KOPT-K1 (cell line): ENCODE data around the gene WDR72.

Experiments used
- H3K27ac ChIP-seq: fragments of 200-600 bp; sonication (generic); 2 replicates; pipeline ENCODE4 v1.5.1; 2016; ENCODE audit warnings: antibody characterized with exemption, mild to moderate bottlenecking, low read depth, low read length; ENCODE audit not compliant: poor library complexity, severe bottlenecking
- H3K36me3 ChIP-seq: fragments of 200-600 bp; sonication (generic); 2 replicates; pipeline ENCODE4 v1.5.1; 2017; ENCODE audit warnings: antibody characterized with exemption, mild to moderate bottlenecking, low read length, moderate library complexity; ENCODE audit not compliant: insufficient read depth
- H3K9me3 ChIP-seq: fragments of 200-600 bp; sonication (generic); 2 replicates; pipeline ENCODE4 v1.5.1; 2017; ENCODE audit warnings: antibody characterized with exemption, low read length, mild to moderate bottlenecking; ENCODE audit not compliant: insufficient read depth, poor library complexity, severe bottlenecking

Gene WDR72

DNA sequence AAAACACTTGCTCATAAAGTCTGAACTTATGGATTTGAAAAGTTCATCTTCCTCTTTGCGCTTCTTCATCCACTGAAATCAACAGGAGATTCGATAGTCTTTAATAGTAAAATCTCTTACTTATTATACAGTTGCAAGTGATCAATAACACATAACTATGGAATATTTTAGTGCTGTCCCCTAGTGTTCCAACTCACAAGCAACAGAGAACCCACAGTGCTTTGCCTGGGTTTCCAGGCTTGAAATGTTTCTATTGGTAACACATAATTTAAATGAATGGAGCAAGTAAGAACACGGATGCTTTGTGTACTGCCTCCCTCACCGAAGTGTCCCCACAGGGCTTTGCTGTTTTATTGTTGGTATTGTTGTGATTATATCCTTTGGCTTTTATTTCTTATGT is 93.5 kb downstream of the WDR72 start:
- H3K9me3 ChIP-seq, result no peaks in the 10 kb centered on the region
- H3K36me3 ChIP-seq, result no peaks in the 10 kb centered on the region
- H3K27ac ChIP-seq, result no peak overlapping the region

DNA sequence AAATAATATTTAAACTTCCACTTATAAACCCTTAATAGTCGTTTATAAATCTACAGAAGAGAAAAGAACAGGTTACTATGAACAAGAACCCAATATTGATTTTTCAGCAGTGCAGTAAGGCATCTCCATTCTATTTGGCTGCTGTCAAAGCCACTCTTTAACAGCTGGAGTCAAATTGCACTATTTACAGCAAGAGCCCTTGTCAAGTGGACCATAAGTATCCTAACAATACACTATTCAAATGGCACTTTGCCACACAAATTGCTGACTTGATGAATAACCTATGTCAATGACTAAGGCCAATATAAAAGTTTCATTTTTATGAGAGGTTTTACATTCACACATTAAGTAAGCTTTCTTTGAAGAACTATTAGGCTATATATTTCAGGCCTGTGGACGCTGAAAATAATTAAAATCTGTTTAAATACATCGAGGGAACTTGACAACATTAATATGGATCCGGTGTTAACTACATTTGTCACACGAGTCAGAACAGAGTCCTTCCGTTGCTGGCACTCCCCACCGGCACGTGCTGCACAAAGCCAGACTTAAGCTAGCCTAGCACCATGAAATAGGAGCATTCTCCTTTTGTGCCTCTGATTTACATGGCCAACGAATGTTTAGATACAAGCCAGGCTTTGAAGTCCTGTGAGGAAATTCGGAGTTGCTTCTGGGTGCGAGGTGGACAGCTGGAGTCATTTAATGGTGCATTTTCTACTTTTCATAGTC is 100.5 kb downstream of the WDR72 start:
- Histone ChIP-seq H3K36me3 (no peaks in the 10 kb centered on the region), H3K9me3 (no peaks in the 10 kb centered on the region), H3K27ac (no peak overlapping the region)

DNA sequence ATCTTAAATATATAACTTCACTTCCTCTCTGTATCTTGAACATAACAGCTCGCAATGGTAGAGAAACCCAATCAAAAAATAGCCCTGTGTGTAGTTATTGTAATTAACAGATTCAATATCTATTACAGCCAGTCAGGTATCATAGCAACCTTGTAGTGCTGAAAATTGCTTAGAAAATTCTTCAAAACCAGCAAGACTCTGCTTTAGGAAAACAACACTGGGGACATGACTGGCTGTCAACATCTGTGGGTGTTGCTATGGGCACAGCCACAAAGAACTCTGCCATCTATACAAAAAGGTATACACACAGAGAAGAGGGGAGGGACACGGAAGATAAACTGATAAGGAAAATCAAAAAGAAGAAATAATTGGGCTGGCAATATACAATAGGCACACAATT is 101.2 kb downstream of the WDR72 start:
- Histone ChIP-seq H3K9me3 (no peaks in the 10 kb centered on the region), H3K27ac (no peak overlapping the region), H3K36me3 (no peaks in the 10 kb centered on the region)

DNA sequence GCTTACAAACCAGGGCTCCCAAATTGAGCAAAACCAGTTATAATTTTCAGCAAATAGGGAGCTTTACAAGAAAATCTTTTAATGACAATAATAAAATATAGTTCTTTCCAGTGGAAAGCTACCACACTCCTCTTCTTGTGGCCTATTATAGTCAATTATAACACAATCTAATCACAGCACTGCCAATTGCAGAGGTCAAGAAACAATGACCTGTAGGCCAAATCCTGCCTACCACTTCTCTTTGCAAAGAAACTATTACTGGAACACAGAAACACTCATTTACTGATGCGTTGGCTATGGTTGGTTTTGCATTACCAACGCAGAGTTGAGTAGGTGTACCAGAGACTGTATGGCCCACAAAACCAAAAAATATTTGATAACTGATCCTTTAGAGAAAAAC is 110.5 kb downstream of the WDR72 start:
- no peaks in the 10 kb centered on the region for H3K9me3 ChIP-seq
- H3K36me3 ChIP-seq, result no peaks in the 10 kb centered on the region
- no peak overlapping the region for H3K27ac ChIP-seq

DNA sequence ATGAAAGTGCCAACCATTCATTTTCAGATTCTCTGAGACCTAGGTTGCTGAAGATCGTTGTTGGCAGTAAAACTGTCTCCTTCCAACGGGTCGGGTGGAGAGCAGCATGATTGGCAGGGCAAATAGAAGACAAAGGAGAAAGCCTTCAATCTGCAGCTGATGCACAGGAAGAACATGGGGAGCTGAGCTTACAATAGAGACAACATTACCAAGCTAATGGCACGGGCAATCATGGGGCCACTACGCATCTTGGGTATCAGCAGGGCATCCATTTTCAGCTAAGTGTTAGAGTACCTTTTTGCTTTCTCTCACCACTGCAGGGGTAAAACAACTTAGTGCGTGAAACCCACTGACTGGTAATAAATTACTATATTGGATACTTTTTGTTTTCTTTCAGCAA is 114.8 kb downstream of the WDR72 start:
- Histone ChIP-seq H3K36me3 (no peaks in the 10 kb centered on the region), H3K9me3 (no peaks in the 10 kb centered on the region), H3K27ac (no peak overlapping the region)

DNA sequence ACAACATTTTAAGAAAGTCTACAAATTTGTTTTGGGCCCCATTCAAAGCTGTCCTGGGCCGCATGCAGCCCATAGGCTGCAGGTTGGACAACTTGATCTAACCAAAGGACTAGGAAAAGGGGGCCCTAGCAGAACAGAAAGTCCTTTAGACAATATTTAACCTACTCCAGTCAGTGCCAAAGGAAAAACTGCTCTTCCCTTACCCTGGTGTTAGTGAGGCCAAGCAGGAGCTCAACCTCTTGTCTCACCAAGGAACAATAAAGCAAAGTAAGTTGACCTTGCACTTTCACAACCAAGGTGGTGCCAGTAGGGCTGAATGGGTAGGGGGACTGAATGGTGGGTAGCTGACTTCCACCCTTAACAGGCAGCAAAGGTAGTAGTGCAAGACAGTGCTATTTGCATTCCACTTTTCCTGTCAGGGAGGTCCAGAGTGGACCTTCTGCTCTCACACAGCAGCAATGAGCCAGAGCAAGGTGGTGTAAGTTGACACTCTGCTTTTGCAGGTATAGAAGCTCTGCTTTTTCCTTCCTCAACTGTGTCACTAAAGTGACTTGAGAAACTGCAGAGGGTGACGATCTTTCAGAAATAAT is 124.9 kb downstream of the WDR72 start:
- peaks cover 16% of the 10 kb centered on the region for H3K9me3 ChIP-seq
- H3K27ac ChIP-seq, result no peak overlapping the region
- H3K36me3 ChIP-seq, result no peaks in the 10 kb centered on the region

DNA sequence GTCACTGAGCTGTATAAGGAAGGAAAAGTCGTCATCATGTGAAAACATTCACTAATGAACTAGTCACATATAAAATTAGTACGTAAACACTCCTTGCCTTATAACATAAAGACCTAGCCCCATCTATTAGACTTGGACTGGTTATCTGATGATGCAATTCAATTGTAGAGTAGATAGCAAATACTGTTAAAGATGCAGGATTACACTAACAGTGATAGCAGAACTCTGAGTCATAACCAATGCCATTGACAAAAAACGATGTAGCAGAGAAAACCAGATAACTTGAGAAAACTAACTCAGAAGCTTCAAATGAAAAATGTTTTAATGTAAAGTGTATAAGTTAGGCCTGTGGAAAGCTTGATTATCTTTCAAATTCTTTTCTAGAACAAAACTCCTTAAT is 132.2 kb downstream of the WDR72 start:
- no peak overlapping the region for H3K27ac ChIP-seq
- peaks cover 9% of the 10 kb centered on the region for H3K9me3 ChIP-seq
- no peaks in the 10 kb centered on the region for H3K36me3 ChIP-seq

DNA sequence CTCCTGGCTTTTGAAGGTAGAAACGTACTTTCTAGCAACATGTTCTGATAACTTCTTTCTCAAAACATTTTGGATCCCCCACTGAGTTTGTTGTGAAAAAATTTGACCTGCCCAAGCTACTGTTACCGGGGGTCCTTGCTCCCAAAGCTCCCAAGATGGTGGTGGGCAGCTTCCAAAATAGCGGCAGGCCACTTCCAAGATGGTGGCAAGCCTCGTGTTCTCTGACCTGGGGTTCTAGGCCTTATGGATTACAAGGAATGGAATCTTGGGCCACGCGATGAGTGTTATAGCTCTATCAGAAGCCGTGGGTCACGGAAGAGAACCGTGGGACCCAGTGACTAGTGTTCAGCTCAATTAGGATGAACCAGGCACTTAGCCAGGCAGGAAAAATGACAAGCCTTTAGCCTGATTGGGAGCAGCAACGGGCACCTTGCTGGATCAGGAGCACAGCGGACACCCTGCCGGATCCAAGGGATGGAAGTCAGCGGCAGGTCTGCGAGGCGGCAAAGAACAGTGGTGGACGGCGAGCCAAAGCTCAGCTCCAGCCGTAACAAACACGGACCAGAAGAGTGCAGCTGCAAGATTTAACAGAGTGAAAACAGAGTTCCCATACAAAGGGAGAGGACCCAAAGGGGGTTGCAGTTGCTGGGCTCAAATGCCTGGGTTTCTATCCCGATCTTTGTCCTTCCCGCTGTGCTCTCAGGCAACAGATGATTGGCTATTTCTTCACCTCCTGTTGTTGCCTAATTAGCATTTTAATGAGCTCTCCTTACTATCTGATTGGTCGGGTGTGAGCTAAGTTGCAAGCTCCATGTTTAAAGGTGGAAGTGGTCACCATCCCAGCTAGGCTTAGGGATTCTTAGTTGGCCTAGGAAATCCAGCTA is 133.3 kb downstream of the WDR72 start:
- Histone ChIP-seq H3K27ac (no peak overlapping the region), H3K9me3 (no peaks in the 10 kb centered on the region), H3K36me3 (no peaks in the 10 kb centered on the region)

DNA sequence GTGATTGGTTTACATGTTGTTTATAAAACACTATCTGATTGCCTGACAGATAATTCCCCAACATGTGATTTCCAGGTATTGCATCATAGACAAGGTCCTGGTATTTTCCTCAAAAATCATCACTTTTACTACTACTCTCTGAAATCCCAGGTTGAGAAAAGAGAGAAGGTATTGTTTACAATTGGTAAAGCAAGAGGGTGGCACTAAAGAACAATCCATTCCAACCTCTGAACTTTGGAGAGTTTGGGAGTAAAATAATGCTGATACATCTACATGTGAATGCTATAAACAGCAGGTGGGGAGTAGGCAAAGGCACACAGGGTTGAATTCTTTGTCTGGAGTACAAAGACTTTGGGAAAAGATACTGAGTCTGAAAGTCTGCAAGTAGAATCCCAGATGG is 134.2 kb downstream of the WDR72 start:
- Histone ChIP-seq H3K27ac (no peak overlapping the region), H3K9me3 (no peaks in the 10 kb centered on the region), H3K36me3 (no peaks in the 10 kb centered on the region)

DNA sequence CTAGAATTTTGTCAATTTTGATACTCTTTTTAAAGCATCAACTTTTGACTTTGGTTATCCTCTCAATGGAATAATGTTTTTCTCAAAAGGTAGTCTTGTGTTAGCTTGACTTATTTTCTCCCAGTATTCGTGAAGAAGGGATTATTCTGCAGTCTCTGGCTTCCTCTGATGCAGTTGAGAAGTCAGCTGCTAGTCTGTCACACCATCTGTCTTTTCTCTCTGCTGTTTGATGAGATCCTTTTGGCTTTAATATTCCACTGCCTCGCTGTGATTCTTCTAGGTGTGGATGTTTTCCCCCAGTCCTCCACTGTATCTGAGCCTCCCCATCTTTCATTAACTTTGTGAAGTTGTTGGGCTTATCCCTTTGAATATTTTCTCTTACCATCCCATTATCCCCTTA is 141.0 kb downstream of the WDR72 start:
- H3K27ac ChIP-seq, result no peak overlapping the region

DNA sequence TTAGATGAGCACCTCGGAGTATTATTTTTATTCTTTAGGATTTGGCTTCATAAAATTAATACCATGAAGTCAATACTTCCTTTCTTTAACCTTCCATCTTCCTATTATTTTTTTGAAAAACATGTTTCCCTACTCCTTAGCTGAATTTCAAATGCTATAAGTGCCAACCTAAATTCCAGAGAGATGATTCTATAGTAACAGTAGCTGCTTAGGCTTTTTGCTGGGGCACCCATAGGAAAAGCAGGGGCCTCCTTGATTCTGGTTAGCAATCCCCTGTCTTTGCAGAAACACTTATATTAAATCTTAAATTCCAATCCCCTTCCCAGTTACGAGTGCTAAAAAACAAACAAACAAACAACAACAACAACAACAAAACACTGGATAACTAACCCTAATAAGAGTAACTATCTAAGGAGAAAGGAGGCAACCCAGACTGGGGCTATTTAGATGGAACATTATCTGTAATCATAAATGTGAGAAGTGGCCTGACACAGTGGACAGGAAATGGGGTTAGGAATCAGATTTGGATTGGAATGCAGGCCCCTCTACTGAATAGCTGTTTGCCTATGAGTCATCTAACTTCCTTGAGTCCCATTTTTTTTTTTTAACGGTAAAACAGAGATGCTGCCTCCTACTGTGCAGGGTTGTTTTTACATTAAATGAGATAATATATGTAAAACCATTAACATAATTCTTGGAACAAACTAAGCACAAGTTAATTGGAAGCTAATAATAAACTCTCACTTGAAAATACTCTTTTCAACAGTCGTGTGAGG is 148.1 kb downstream of the WDR72 start:
- no peak overlapping the region for H3K27ac ChIP-seq
- H3K36me3 ChIP-seq, result no peaks in the 10 kb centered on the region
- no peaks in the 10 kb centered on the region for H3K9me3 ChIP-seq

More for the DNA sequence above, 141.0 kb downstream of the WDR72 start:
- Histone ChIP-seq H3K9me3 (no peaks in the 10 kb centered on the region), H3K36me3 (no peaks in the 10 kb centered on the region)

DNA sequence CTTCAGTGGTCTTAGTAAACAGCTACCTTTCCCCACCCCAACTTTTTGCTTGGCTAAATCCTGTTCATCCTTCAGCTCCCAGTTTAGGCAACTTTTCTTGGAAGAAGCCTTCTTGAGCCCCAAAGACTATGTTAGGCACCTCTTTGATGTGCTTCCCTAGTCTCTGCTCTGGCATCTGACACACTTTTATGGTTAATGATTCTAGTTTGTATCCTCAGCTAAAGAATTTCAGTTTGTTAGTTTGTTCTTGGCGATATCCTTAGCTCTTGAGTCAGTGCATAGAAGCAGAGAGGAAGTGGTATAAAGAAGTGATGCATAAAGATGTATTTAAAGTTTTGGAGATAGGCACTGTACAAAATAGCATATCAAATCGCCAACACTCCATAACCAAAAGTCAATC is 168.4 kb downstream of the WDR72 start:
- Histone ChIP-seq H3K36me3 (no peaks in the 10 kb centered on the region), H3K9me3 (no peaks in the 10 kb centered on the region), H3K27ac (no peak overlapping the region)

DNA sequence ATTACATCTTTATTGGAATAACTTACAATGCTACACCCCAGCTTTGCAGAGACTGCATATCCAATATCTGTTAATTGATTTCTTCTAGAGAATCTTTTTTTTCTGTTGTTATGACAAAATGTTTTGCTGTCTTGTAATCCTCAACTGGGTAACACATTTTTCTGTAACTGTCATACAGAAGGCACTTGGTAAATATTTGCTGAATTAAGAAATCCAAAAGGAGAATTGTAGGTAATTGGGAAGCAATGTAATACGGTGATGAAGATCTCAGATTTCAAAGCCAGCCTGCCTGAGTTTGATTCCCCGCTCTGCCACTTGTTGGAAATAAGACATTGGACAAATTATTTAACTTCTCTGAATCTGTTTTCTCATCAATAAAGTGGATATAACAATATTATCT is 169.1 kb downstream of the WDR72 start:
- Histone ChIP-seq H3K27ac (no peak overlapping the region), H3K36me3 (no peaks in the 10 kb centered on the region), H3K9me3 (no peaks in the 10 kb centered on the region)

DNA sequence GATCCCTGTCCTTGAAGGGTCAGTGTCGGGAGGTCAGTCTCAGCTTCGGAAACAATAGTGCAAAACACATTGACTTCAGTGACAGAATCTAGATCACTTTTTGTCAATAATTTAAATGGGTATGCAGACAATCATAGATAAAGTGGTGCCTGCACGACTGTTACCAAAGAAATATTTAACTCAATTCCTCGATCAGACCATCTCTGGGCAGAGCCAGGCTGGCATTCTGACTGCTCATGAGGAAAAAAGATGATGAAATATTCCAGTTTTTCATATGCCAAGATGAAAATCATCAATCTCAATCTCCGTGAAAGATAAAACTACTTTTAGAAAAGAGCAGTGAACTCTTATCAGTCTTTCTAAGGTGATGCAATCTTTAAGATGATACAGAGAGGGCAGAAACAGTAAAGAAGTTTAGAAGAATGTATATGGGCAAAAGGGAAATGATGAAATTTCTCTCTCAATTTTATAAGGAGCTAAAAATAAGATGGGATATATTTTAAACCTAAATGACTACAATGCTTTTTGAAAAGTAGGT is 169.9 kb downstream of the WDR72 start:
- Histone ChIP-seq H3K27ac (no peak overlapping the region), H3K9me3 (no peaks in the 10 kb centered on the region), H3K36me3 (no peaks in the 10 kb centered on the region)

DNA sequence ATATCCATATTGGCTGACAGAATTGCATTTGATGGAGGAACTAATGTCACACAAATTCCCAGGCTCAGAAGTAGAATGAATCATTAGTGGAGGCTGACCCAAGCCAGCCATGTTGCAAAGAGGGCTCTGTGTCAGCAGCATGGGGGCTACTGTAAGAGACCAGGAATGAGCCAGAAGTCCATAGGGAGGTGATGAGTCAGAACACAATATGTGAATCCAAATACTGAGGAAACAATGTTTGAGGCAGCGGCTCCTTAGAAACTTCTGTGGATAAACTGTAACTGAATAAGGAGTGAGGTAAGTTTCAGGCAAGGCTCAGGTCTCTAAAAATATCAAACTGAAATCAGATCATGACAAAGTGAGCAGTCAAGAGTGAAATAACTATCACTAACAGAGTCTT is 170.7 kb downstream of the WDR72 start:
- Histone ChIP-seq H3K27ac (no peak overlapping the region), H3K36me3 (no peaks in the 10 kb centered on the region), H3K9me3 (no peaks in the 10 kb centered on the region)
